Gastroesophageal sphincter (tissue), 3 donors: ENCODE data around the gene KCNH8.

Experiments
- CTCF ChIP-seq, 4 experiments: fragments of 200-600 bp in 2 of 4; fragments of 450-650 bp in 2 of 4; sonication (generic) in 1 of 4; IDR thresholded peaks; one replicate each; pipeline ENCODE4 v1.5.1; 2017 to 2019; ENCODE audit warnings: antibody characterized with exemption in 4 of 4, mild to moderate bottlenecking in 2 of 4, moderate library complexity in 2 of 4
- EP300 ChIP-seq: sonication (generic); formaldehyde crosslinking; IDR thresholded peaks from one replicate; pipeline ENCODE4 v1.6.1; 2017; ENCODE audit warnings: antibody characterized with exemption, mild to moderate bottlenecking
- POLR2AphosphoS5 ChIP-seq: sonication (generic); formaldehyde crosslinking; IDR thresholded peaks from one replicate; pipeline ENCODE4 v1.6.1; 2017; ENCODE audit warnings: antibody characterized with exemption

- TF ChIP-seq CTCF (IDR thresholded peaks at IDR 0.05) (no peak), POLR2AphosphoS5 (no peak), EP300 (no peak)
Measured at GRCh38 chr3:19103510-19103909, 44.8 kb upstream of the KCNH8 start.
